Neural cell (in vitro differentiated cells): ENCODE results near the gene GOLGA5. TPM values are rescaled to one million over a fixed set of nuclear protein-coding genes. Genes with fewer than 3 reads are reported as not detected.

Source experiments
- H2AFZ ChIP-seq: fragments of 200-600, 300-800 bp; sonication (generic), shearing (Covaris generic); 2 replicates; pipeline ENCODE4 v1.6.0; 2014; ENCODE audit warnings: low read depth, mild to moderate bottlenecking, antibody characterized with exemption, low read length, moderate library complexity
- H3F3A ChIP-seq: fragments of 200-600 bp; shearing (Covaris generic); 2 replicates; pipeline ENCODE4 v1.6.1; 2016; ENCODE audit warnings: mild to moderate bottlenecking, moderate library complexity, mixed read lengths, antibody characterized with exemption, low read length; ENCODE audit not compliant: insufficient read depth, poor library complexity, severe bottlenecking
- H3K27ac ChIP-seq: fragments of 200-600, 300-800 bp; sonication (generic), shearing (Covaris generic); 2 replicates; pipeline ENCODE4 v1.5.1; 2014; ENCODE audit warnings: mild to moderate bottlenecking, low read length, moderate library complexity
- H3K27me3 ChIP-seq: fragments of 300-800, 200-600 bp; sonication (generic), shearing (Covaris generic); 2 replicates; pipeline ENCODE4 v1.6.0; 2014; ENCODE audit warnings: mild to moderate bottlenecking, low read depth, low read length, moderate library complexity; ENCODE audit not compliant: insufficient read depth
- H3K36me3 ChIP-seq: fragments of 300-800, 200-600 bp; sonication (generic), shearing (Covaris generic); 2 replicates; pipeline ENCODE4 v1.5.1; 2014; ENCODE audit warnings: mild to moderate bottlenecking, antibody characterized with exemption, low read length, moderate library complexity; ENCODE audit not compliant: insufficient read depth
- H3K4me2 ChIP-seq: fragments of 300-800, 200-600 bp; sonication (generic), shearing (Covaris generic); 2 replicates; pipeline ENCODE4 v1.6.0; 2014; ENCODE audit warnings: mild to moderate bottlenecking, low read length
- H3K4me3 ChIP-seq: fragments of 300-800, 200-600 bp; sonication (generic), shearing (Covaris generic); 2 replicates; pipeline ENCODE4 v1.5.1; 2014; ENCODE audit warnings: mild to moderate bottlenecking, low read length, moderate library complexity
- H3K79me2 ChIP-seq: fragments of 200-600 bp; shearing (Covaris generic); replicated peaks from 2 replicates; pipeline ENCODE4 v1.6.0; 2014; ENCODE audit warnings: mild to moderate bottlenecking, low read length, moderate library complexity; ENCODE audit not compliant: insufficient read depth
- H3K9ac ChIP-seq: fragments of 300-800, 200-600 bp; sonication (generic), shearing (Covaris generic); 2 replicates; pipeline ENCODE4 v1.6.1; 2016; ENCODE audit warnings: mild to moderate bottlenecking, low read length, mixed read lengths
- H3K9me2 ChIP-seq: fragments of 200-600 bp; shearing (Covaris generic); 2 replicates; pipeline ENCODE4 v1.6.1; 2016; ENCODE audit warnings: mild to moderate bottlenecking, low read length, mixed read lengths; ENCODE audit not compliant: insufficient read depth
- H3K9me3 ChIP-seq: fragments of 200-600, 300-800 bp; sonication (generic), shearing (Covaris generic); 2 replicates; pipeline ENCODE4 v1.6.1; 2016; ENCODE audit warnings: mild to moderate bottlenecking, mixed run types, low read length, moderate library complexity, mixed read lengths
- H4K20me1 ChIP-seq: fragments of 200-600 bp; shearing (Covaris generic); 2 replicates; pipeline ENCODE4 v1.6.1; 2016; ENCODE audit warnings: mild to moderate bottlenecking, mixed run types; ENCODE audit not compliant: insufficient read depth
- CTCF ChIP-seq: fragments of 450-650 bp; IDR thresholded peaks from 2 replicates; pipeline ENCODE4 v1.5.1; 2014; ENCODE audit warnings: antibody characterized with exemption, mild to moderate bottlenecking, moderate library complexity; ENCODE audit not compliant: poor library complexity, severe bottlenecking
- EP300 ChIP-seq: fragments of 450-650 bp; conservative IDR thresholded peaks from 2 replicates; pipeline ENCODE4 v1.6.1; 2014; ENCODE audit warnings: antibody characterized with exemption, mild to moderate bottlenecking, moderate library complexity; ENCODE audit not compliant: poor library complexity, severe bottlenecking
- EZH2 ChIP-seq: fragments of 200-600, 300-800 bp; shearing (Covaris generic), sonication (generic); IDR thresholded peaks from 2 replicates; pipeline ENCODE4 v1.6.1; 2014; ENCODE audit warnings: antibody characterized with exemption, low read length, borderline replicate concordance, mild to moderate bottlenecking; ENCODE audit not compliant: insufficient read depth, poor library complexity, severe bottlenecking
- MXI1 ChIP-seq: fragments of 450-650 bp; conservative IDR thresholded peaks from 2 replicates; pipeline ENCODE4 v1.6.1; 2014; ENCODE audit warnings: antibody characterized with exemption, mild to moderate bottlenecking; ENCODE audit not compliant: poor library complexity, severe bottlenecking
- POLR2AphosphoS5 ChIP-seq: IDR thresholded peaks from 2 replicates; pipeline ENCODE4 v1.6.1; 2012
- RAD21 ChIP-seq: fragments of 450-650 bp; conservative IDR thresholded peaks from 2 replicates; pipeline ENCODE4 v1.6.1; 2014; ENCODE audit warnings: antibody characterized with exemption, mild to moderate bottlenecking, moderate library complexity
- REST ChIP-seq: IDR thresholded peaks from 2 replicates; pipeline ENCODE4 v1.6.1; 2012; ENCODE audit warnings: borderline replicate concordance
- SMC3 ChIP-seq: fragments of 450-650 bp; conservative IDR thresholded peaks from 2 replicates; pipeline ENCODE4 v1.6.1; 2014; ENCODE audit warnings: antibody characterized with exemption, mild to moderate bottlenecking, moderate library complexity; ENCODE audit not compliant: poor library complexity
- TAF1 ChIP-seq: IDR thresholded peaks from 2 replicates; pipeline ENCODE4 v1.6.1; 2012; ENCODE audit warnings: low read depth
- polyA plus RNA-seq: library from polyadenylated mRNA; depleted of rRNA; stranded (reverse); fragments of >200 nt; gene quantifications from 2 replicates; pipeline ENCODE4 v1.2.3, GENCODE V29; 2014

GOLGA5 gene
- polyA plus RNA-seq, 1 donor from 2014 or later, result 35.7 TPM

- Histone ChIP-seq H3K9ac (no peak overlapping the region), H3K9me3 (no peaks in the 10 kb centered on the region), H3K27ac (no peak overlapping the region), H3K4me2 (no peak overlapping the region), H4K20me1 (no peaks in the 10 kb centered on the region), H3K4me3 (no peak overlapping the region), H3K27me3 (no peaks in the 10 kb centered on the region), H2AFZ (no peak overlapping the region), H3K79me2 (peaks cover 44% of the 10 kb centered on the region), H3K36me3 (no peaks in the 10 kb centered on the region), H3F3A (no peaks in the 10 kb centered on the region), H3K9me2 (no peaks in the 10 kb centered on the region)
- no peak for TF ChIP-seq MXI1
- no peak for TF ChIP-seq SMC3
- no peak for TF ChIP-seq CTCF
- no peak for TF ChIP-seq RAD21
- no peak for TF ChIP-seq EZH2
- no peak for TF ChIP-seq TAF1
- TF ChIP-seq REST, result no peak
- TF ChIP-seq EP300, result no peak
- TF ChIP-seq POLR2AphosphoS5, result no peak
These were observed 4.7 kb downstream of the GOLGA5 start for GRCh38 chr14:92798811-92799210.

- TF ChIP-seq REST, result no peak
- TF ChIP-seq EP300, result no peak
- no peak for TF ChIP-seq CTCF
- TF ChIP-seq POLR2AphosphoS5, result no peak
- TF ChIP-seq RAD21, result no peak
- Histone ChIP-seq H2AFZ (no peak overlapping the region), H3K36me3 (no peaks in the 10 kb centered on the region), H3K27me3 (no peaks in the 10 kb centered on the region), H3K27ac (no peak overlapping the region), H3K4me2 (peak overlapping the region; percentile 28), H4K20me1 (no peaks in the 10 kb centered on the region), H3K4me3 (no peak overlapping the region), H3K9me3 (no peaks in the 10 kb centered on the region), H3K79me2 (peaks cover 39% of the 10 kb centered on the region), H3K9me2 (no peaks in the 10 kb centered on the region), H3F3A (no peaks in the 10 kb centered on the region), H3K9ac (no peak overlapping the region)
These were observed 5.9 kb downstream of the GOLGA5 start for GRCh38 chr14:92800012-92800411.
